PFSK-1 (cell line): ENCODE measurements around the gene GMCL1.

Experiments used
- FOXP2 ChIP-seq: optimal IDR thresholded peaks from 2 replicates; pipeline ENCODE3; 2011; ENCODE audit warnings: borderline replicate concordance, control low read depth, inconsistent platforms; ENCODE audit not compliant: insufficient read depth; ENCODE audit errors: extremely low read length, extremely low read depth
- POLR2AphosphoS5 ChIP-seq: IDR thresholded peaks from 2 replicates; pipeline ENCODE4 v1.6.1; 2012; ENCODE audit warnings: low read depth, mild to moderate bottlenecking, control low read depth, low read length, moderate library complexity
- REST ChIP-seq, 2 experiments: IDR thresholded peaks; 2 replicates each; pipeline versions ENCODE4 v1.6.1 to v1.8.0; 2011 to 2012; ENCODE audit warnings: low read depth in 2 of 2, low read length in 2 of 2, control low read depth in 1 of 2, inconsistent platforms in 1 of 2, mild to moderate bottlenecking in 1 of 2, moderate library complexity in 1 of 2; ENCODE audit not compliant: insufficient read depth in 1 of 2
- SIN3A ChIP-seq: IDR thresholded peaks from 2 replicates; pipeline ENCODE4 v1.6.1; 2012; ENCODE audit warnings: mild to moderate bottlenecking, low read length, moderate library complexity, borderline replicate concordance; ENCODE audit not compliant: insufficient read depth
- TAF1 ChIP-seq: IDR thresholded peaks from 2 replicates; pipeline ENCODE4 v1.6.1; 2012; ENCODE audit warnings: low read length, control low read depth, borderline replicate concordance; ENCODE audit not compliant: insufficient read depth

The GMCL1 gene

DNA sequence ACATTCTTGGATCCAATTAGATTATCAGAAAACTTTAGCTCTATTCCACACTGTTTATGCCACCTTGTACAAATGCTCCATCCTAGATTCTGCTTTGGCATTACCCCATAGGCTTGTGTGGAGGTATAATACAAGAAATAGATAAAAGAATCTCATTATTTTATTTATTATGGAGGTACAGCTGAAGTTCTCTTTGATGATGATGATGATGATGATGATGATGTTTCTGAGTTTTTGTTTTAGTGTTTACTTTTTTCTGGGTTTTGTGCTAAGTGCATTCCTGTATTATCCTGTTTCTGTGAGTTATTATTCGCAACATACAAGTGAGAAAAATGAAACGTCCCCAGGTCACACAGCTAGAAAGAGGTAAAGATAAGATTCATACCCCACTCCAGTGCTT is 44.1 kb upstream of the GMCL1 start:
- TF ChIP-seq SIN3A (no peak), FOXP2 (no peak), REST (IDR thresholded peaks at IDR 0.05; ENCODE audit: insufficient read depth in 1 of 2, low read depth in 2 of 2, low read length in 2 of 2) (no peak), TAF1 (no peak), POLR2AphosphoS5 (no peak)

- TF ChIP-seq TAF1 (no peak), REST (IDR thresholded peaks at IDR 0.05; ENCODE audit: insufficient read depth in 1 of 2, low read depth in 2 of 2, low read length in 2 of 2) (no peak), SIN3A (no peak), FOXP2 (no peak), POLR2AphosphoS5 (no peak)
Observed at GRCh38 chr2:69786052-69786560, 43.4 kb upstream of the GMCL1 start.

- TF ChIP-seq FOXP2 (no peak), TAF1 (no peak), POLR2AphosphoS5 (no peak)
Observed at GRCh38 chr2:69789175-69789721, 40.2 kb upstream of the GMCL1 start.

- TF ChIP-seq TAF1 (no peak), SIN3A (no peak), REST (IDR thresholded peaks at IDR 0.05; ENCODE audit: insufficient read depth in 1 of 2, low read depth in 2 of 2, low read length in 2 of 2) (no peak), FOXP2 (no peak), POLR2AphosphoS5 (no peak)
Observed at GRCh38 chr2:69789772-69790600, 39.5 kb upstream of the GMCL1 start.

DNA sequence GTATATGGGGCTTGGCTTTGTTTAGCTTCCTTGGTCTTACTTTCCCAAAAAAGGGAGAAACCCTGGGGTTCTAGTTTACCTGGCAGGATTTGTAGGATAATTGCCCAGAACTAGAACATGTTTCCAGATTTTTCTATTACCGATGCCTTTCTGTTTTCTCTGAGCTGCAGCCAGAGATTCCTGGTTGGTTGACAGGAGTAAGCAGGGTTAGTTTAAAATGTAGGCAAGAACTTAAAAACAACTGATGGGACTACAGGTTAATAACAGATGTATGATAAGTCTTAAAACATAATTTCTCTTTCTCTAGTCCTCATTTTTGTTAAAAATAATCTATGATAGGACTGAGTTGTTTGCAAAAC is 38.9 kb upstream of the GMCL1 start:
- TF ChIP-seq SIN3A = no peak
- no peak for TF ChIP-seq REST (IDR thresholded peaks at IDR 0.05; ENCODE audit: insufficient read depth in 1 of 2, low read depth in 2 of 2, low read length in 2 of 2)
- TF ChIP-seq POLR2AphosphoS5 = no peak
- TF ChIP-seq FOXP2 = no peak
- no peak for TF ChIP-seq TAF1
